Measurements from ENCODE around the gene SYMPK.

GRCh38 chr19:45801603-45802175 is 61.3 kb downstream of the SYMPK start:
- no peak for TF ChIP-seq CTCF (IDR thresholded peaks at IDR 0.05)
- TF ChIP-seq POLR2AphosphoS5 (IDR thresholded peaks at IDR 0.05), result no peak
- no peak for TF ChIP-seq EP300 (IDR thresholded peaks at IDR 0.05)
- TF ChIP-seq POLR2A (IDR thresholded peaks at IDR 0.05), result no peak
